Measurements from ENCODE around the gene TMEM147.

- no peak for TF ChIP-seq CTCF (IDR thresholded peaks at IDR 0.05)
- no peak for TF ChIP-seq POLR2A (IDR thresholded peaks at IDR 0.05)
These were observed 17.9 kb downstream of the TMEM147 start, which contains the start of gene ATP4A for GRCh38 chr19:35563207-35563829.
